ENCODE results near the gene BCR. TPM values are rescaled to one million over a fixed set of nuclear protein-coding genes. Genes with fewer than 3 reads are reported as not detected.

Gene BCR
- polyA plus RNA-seq, 1 donor from 2014 or later, result 57.5 TPM

DNA sequence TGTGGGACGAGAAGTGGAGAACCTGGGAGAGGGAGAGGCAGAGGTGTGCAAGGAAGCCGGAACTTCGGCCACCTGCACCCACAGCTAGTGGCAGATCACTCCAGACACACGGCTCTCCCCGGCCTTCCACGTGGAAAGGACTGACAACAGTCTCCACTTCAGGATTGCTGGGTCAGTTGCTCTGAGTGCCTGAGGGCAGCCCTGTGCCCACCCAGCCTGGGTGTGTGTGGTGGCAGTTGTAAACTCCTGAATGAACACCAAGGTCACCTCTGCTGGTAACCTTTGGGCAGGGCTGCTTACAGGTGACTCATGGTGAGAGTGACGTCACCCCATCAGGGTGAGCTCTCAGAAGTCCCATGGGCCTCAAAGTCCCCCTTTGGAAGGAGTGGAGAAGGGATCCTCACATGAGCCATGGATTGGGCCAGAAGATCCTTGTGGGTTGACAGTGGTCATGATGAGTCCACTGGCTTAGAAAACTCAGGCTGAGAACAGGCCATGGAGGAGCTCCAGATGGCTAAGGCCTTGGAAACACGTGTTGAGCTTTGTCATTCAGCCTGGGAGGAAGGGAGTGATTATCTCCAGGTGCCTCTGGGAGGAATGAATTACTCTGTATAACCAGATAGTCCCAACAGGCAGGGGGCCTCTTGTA lies 71.3 kb downstream of the BCR start:
- Histone ChIP-seq H3K4me3 (ENCODE audit: low read length) (no peak overlapping the region), H3K27ac (ENCODE audit: low read length) (no peak overlapping the region), H3F3A (ENCODE audit: insufficient read depth, low read length, poor library complexity, severe bottlenecking) (no peaks in the 10 kb centered on the region), H3K9me3 (ENCODE audit: low read length) (no peaks in the 10 kb centered on the region), H3K9me2 (ENCODE audit: insufficient read depth, low read length) (no peaks in the 10 kb centered on the region), H3K36me3 (ENCODE audit: insufficient read depth, low read length) (no peaks in the 10 kb centered on the region), H4K20me1 (ENCODE audit: insufficient read depth) (no peaks in the 10 kb centered on the region), H2AFZ (ENCODE audit: low read depth, low read length) (no peak overlapping the region), H3K9ac (ENCODE audit: low read length) (no peak overlapping the region), H3K27me3 (ENCODE audit: insufficient read depth, low read depth, low read length) (no peaks in the 10 kb centered on the region), H3K79me2 (replicated peaks; ENCODE audit: insufficient read depth, low read length) (peaks cover 32% of the 10 kb centered on the region), H3K4me2 (ENCODE audit: low read length) (no peak overlapping the region)
- no peak for TF ChIP-seq RAD21 (conservative IDR thresholded peaks at IDR 0.05)
- no peak for TF ChIP-seq SMC3 (conservative IDR thresholded peaks at IDR 0.05; ENCODE audit: poor library complexity)
- no peak for TF ChIP-seq POLR2AphosphoS5 (IDR thresholded peaks at IDR 0.05)
- TF ChIP-seq, protein P1, sequence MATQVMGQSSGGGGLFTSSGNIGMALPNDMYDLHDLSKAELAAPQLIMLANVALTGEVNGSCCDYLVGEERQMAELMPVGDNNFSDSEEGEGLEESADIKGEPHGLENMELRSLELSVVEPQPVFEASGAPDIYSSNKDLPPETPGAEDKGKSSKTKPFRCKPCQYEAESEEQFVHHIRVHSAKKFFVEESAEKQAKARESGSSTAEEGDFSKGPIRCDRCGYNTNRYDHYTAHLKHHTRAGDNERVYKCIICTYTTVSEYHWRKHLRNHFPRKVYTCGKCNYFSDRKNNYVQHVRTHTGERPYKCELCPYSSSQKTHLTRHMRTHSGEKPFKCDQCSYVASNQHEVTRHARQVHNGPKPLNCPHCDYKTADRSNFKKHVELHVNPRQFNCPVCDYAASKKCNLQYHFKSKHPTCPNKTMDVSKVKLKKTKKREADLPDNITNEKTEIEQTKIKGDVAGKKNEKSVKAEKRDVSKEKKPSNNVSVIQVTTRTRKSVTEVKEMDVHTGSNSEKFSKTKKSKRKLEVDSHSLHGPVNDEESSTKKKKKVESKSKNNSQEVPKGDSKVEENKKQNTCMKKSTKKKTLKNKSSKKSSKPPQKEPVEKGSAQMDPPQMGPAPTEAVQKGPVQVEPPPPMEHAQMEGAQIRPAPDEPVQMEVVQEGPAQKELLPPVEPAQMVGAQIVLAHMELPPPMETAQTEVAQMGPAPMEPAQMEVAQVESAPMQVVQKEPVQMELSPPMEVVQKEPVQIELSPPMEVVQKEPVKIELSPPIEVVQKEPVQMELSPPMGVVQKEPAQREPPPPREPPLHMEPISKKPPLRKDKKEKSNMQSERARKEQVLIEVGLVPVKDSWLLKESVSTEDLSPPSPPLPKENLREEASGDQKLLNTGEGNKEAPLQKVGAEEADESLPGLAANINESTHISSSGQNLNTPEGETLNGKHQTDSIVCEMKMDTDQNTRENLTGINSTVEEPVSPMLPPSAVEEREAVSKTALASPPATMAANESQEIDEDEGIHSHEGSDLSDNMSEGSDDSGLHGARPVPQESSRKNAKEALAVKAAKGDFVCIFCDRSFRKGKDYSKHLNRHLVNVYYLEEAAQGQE (IDR thresholded peaks at IDR 0.05; ENCODE audit: borderline replicate concordance), result no peak
- no peak for TF ChIP-seq EP300 (conservative IDR thresholded peaks at IDR 0.05; ENCODE audit: poor library complexity, severe bottlenecking)
- TF ChIP-seq EZH2 (IDR thresholded peaks at IDR 0.05; ENCODE audit: borderline replicate concordance, insufficient read depth, low read length, poor library complexity, severe bottlenecking), result no peak
- TF ChIP-seq TAF1 (IDR thresholded peaks at IDR 0.05; ENCODE audit: low read depth), result no peak
- no peak for TF ChIP-seq MXI1 (conservative IDR thresholded peaks at IDR 0.05; ENCODE audit: poor library complexity, severe bottlenecking)

DNA sequence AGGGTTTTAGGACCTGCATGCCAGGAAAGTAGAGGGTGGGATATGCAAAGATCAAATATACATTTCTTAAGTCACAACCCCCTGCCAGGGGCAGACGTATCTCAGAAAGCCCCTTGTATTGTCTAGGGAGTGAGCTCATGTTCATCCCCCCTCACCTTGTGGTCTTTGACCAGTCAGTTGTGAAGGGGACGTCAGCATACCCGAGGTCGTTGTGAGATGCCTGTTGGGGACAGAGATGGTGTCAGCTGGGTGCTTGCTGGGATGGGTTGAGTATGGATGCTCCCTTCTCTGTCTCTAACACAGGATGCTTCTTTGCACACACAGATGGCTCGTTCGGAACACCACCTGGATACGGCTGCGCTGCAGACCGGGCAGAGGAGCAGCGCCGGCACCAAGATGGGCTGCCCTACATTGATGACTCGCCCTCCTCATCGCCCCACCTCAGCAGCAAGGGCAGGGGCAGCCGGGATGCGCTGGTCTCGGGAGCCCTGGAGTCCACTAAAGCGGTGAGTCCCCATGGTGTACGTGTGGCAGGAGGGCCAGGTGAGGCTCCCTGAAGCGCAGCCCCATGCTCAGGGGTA lies 73.3 kb downstream of the BCR start:
- H3K4me2 ChIP-seq (ENCODE audit: low read length), result no peak overlapping the region
- H3K9ac ChIP-seq (ENCODE audit: low read length), result no peak overlapping the region
- H3K27me3 ChIP-seq (ENCODE audit: insufficient read depth, low read depth, low read length), result no peaks in the 10 kb centered on the region
- H3K36me3 ChIP-seq (ENCODE audit: insufficient read depth, low read length), result no peaks in the 10 kb centered on the region
- TF ChIP-seq TAF1 (IDR thresholded peaks at IDR 0.05; ENCODE audit: low read depth) (no peak), POLR2AphosphoS5 (IDR thresholded peaks at IDR 0.05) (no peak), EP300 (conservative IDR thresholded peaks at IDR 0.05; ENCODE audit: poor library complexity, severe bottlenecking) (no peak), MXI1 (conservative IDR thresholded peaks at IDR 0.05; ENCODE audit: poor library complexity, severe bottlenecking) (no peak), SMC3 (conservative IDR thresholded peaks at IDR 0.05; ENCODE audit: poor library complexity) (no peak), RAD21 (conservative IDR thresholded peaks at IDR 0.05) (no peak), EZH2 (IDR thresholded peaks at IDR 0.05; ENCODE audit: borderline replicate concordance, insufficient read depth, low read length, poor library complexity, severe bottlenecking) (no peak)
- TF ChIP-seq, protein P2, sequence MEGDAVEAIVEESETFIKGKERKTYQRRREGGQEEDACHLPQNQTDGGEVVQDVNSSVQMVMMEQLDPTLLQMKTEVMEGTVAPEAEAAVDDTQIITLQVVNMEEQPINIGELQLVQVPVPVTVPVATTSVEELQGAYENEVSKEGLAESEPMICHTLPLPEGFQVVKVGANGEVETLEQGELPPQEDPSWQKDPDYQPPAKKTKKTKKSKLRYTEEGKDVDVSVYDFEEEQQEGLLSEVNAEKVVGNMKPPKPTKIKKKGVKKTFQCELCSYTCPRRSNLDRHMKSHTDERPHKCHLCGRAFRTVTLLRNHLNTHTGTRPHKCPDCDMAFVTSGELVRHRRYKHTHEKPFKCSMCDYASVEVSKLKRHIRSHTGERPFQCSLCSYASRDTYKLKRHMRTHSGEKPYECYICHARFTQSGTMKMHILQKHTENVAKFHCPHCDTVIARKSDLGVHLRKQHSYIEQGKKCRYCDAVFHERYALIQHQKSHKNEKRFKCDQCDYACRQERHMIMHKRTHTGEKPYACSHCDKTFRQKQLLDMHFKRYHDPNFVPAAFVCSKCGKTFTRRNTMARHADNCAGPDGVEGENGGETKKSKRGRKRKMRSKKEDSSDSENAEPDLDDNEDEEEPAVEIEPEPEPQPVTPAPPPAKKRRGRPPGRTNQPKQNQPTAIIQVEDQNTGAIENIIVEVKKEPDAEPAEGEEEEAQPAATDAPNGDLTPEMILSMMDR (IDR thresholded peaks at IDR 0.05; ENCODE audit: poor library complexity, severe bottlenecking), result no peak
- TF ChIP-seq, protein P1 (IDR thresholded peaks at IDR 0.05; ENCODE audit: borderline replicate concordance), result no peak
- H4K20me1 ChIP-seq (ENCODE audit: insufficient read depth), result no peaks in the 10 kb centered on the region
- H2AFZ ChIP-seq (ENCODE audit: low read depth, low read length), result no peak overlapping the region
- H3F3A ChIP-seq (ENCODE audit: insufficient read depth, low read length, poor library complexity, severe bottlenecking), result no peaks in the 10 kb centered on the region
- H3K79me2 ChIP-seq (replicated peaks; ENCODE audit: insufficient read depth, low read length), result peaks cover 12% of the 10 kb centered on the region
- no peak overlapping the region for H3K27ac ChIP-seq (ENCODE audit: low read length)
- H3K9me3 ChIP-seq (ENCODE audit: low read length), result no peaks in the 10 kb centered on the region
- no peaks in the 10 kb centered on the region for H3K9me2 ChIP-seq (ENCODE audit: insufficient read depth, low read length)
- H3K4me3 ChIP-seq (ENCODE audit: low read length), result no peak overlapping the region
